Epithelial cell of proximal tubule (primary cell): ENCODE results near the gene ZNF474. TPM values are rescaled to one million over a fixed set of nuclear protein-coding genes. Genes with fewer than 3 reads are reported as not detected.

Experiments
- DNase-seq: peaks from one replicate; pipeline ENCODE4 v3.0.0-alpha.2; 2011; ENCODE audit warnings: low read depth
- H3K4me3 ChIP-seq: 2 replicates; pipeline ENCODE4 v1.5.1; 2011; ENCODE audit warnings: low read depth, mild to moderate bottlenecking, low read length
- CTCF ChIP-seq: conservative IDR thresholded peaks from 2 replicates; pipeline ENCODE4 v1.5.1; 2012; ENCODE audit warnings: low read depth, mild to moderate bottlenecking, low read length
- total RNA-seq: library from RNA; depleted of rRNA; stranded (reverse); fragments of >200 nt; gene quantifications from 2 replicates; pipeline ENCODE4 v1.2.3, GENCODE V29; 2015

The ZNF474 gene
- total RNA-seq, 1 donor from 2014 or later: not detected

- no peak overlapping the region for H3K4me3 ChIP-seq
- DNase-seq: no peak
- no peak for TF ChIP-seq CTCF
These were observed 3.1 kb upstream of the ZNF474 start for GRCh38 chr5:122126177-122126755.

- no peak for TF ChIP-seq CTCF
- no peak for DNase-seq
- no peak overlapping the region for H3K4me3 ChIP-seq
These were observed 2.5 kb upstream of the ZNF474 start for GRCh38 chr5:122126756-122127321.

- no peak for DNase-seq
- peak; percentile 13 for TF ChIP-seq CTCF
- no peak overlapping the region for H3K4me3 ChIP-seq
These were observed 806 bp downstream of the ZNF474 start for GRCh38 chr5:122130152-122130551.

GRCh38 chr5:122137702-122138101 lies 8.4 kb downstream of the ZNF474 start:
- DNase-seq: no peak
- no peak overlapping the region for H3K4me3 ChIP-seq
- TF ChIP-seq CTCF: no peak

- DNase-seq: no peak
- TF ChIP-seq CTCF: no peak
- no peak overlapping the region for H3K4me3 ChIP-seq
These were observed 9.0 kb downstream of the ZNF474 start for GRCh38 chr5:122138356-122138755.

- H3K4me3 ChIP-seq: no peak overlapping the region
- no peak for TF ChIP-seq CTCF
- no peak for DNase-seq
These were observed 11.6 kb downstream of the ZNF474 start for GRCh38 chr5:122140900-122141299.

GRCh38 chr5:122141751-122142150 lies 12.4 kb downstream of the ZNF474 start:
- TF ChIP-seq CTCF: no peak
- DNase-seq: no peak
- H3K4me3 ChIP-seq: no peak overlapping the region
